GM19463 (cell line): Measurements from ENCODE around the gene TMEM233.
"Not testable (repeated sequence)": the region's sequence is repeated elsewhere in the genome, so short reads cannot be mapped to it uniquely, and the experiment has no call there.

Source experiments
- ATAC-seq: cut with Tn5 transposase; IDR thresholded peaks from one replicate; pipeline ENCODE4 v1.9.1; 2021; ENCODE audit warnings: mild to moderate bottlenecking, moderate library complexity; ENCODE audit not compliant: unreplicated experiment

Gene TMEM233

GRCh38 chr12:119652665-119653064, 59.1 kb downstream of the TMEM233 start:
- ATAC-seq = no peak

- ATAC-seq = not testable (repeated sequence)
These were observed 63.4 kb downstream of the TMEM233 start for GRCh38 chr12:119657001-119657400.

GRCh38 chr12:119658166-119658565, 64.6 kb downstream of the TMEM233 start:
- not testable (repeated sequence) for ATAC-seq

- no peak for ATAC-seq
These were observed 65.8 kb downstream of the TMEM233 start for GRCh38 chr12:119659289-119659897.

GRCh38 chr12:119660076-119660475, 66.5 kb downstream of the TMEM233 start:
- no peak for ATAC-seq

GRCh38 chr12:119661882-119662281, 68.3 kb downstream of the TMEM233 start:
- no peak for ATAC-seq

- no peak for ATAC-seq
These were observed 71.1 kb downstream of the TMEM233 start for GRCh38 chr12:119664642-119665041.

- ATAC-seq = no peak
These were observed 71.8 kb downstream of the TMEM233 start for GRCh38 chr12:119665164-119665929.

- no peak for ATAC-seq
These were observed 72.7 kb downstream of the TMEM233 start for GRCh38 chr12:119666226-119666795.

- ATAC-seq = peak; percentile 13
These were observed 73.5 kb downstream of the TMEM233 start for GRCh38 chr12:119666900-119667576.

- peak; percentile 95 for ATAC-seq
These were observed 74.2 kb downstream of the TMEM233 start, which contains the start of gene PRKAB1 for GRCh38 chr12:119667577-119668323. TSS of gene PRKAB1 (plus strand) at chr12:119668133. CDS start at chr12:119668245, 112 bp downstream.

GRCh38 chr12:119668324-119668841, 74.8 kb downstream of the TMEM233 start:
- no peak for ATAC-seq

GRCh38 chr12:119669744-119670472, 76.3 kb downstream of the TMEM233 start:
- no peak for ATAC-seq

- ATAC-seq = no peak
These were observed 77.5 kb downstream of the TMEM233 start for GRCh38 chr12:119671070-119671469.

- no peak for ATAC-seq
These were observed 78.6 kb downstream of the TMEM233 start for GRCh38 chr12:119672194-119672593.

GRCh38 chr12:119673634-119674033, 80.1 kb downstream of the TMEM233 start:
- ATAC-seq = no peak

- no peak for ATAC-seq
These were observed 81.0 kb downstream of the TMEM233 start for GRCh38 chr12:119674560-119674959.

- ATAC-seq = no peak
These were observed 82.4 kb downstream of the TMEM233 start for GRCh38 chr12:119676022-119676421.

GRCh38 chr12:119676573-119676972, 83.0 kb downstream of the TMEM233 start:
- ATAC-seq = no peak

GRCh38 chr12:119678459-119678858, 84.9 kb downstream of the TMEM233 start:
- no peak for ATAC-seq
